AG09319 (cell line): ENCODE measurements around the gene ADCY2.

Experiments
- DNase-seq: peaks from one replicate; pipeline ENCODE4 v3.0.0-alpha.2; 2010; ENCODE audit warnings: low read depth; ENCODE audit errors: extremely low read depth
- TF ChIP-seq, protein P1 (sequence below): IDR thresholded peaks from 2 replicates; pipeline ENCODE4 v1.5.1; 2011; ENCODE audit warnings: low read depth, mild to moderate bottlenecking, inconsistent platforms, low read length, moderate library complexity

ADCY2 gene

DNA sequence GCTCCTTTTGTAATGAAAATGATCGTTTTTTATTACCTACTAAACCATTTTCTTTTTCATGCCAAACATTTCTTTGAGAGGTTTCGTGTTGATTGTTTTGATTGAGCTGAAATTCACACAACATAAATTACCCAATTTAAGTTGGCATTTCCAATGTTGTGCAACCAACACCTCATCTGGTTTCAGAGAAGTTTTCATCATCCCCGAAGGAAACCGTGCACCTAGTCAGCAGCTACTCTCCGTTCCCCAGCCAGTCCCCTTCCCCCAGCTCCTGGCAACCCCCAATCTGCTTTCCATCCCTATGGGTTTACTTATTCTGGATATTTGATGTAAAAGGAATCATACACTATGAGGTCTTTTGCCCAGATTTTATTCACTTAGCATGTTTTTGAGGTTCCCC lies 123.6 kb downstream of the ADCY2 start:
- TF ChIP-seq, protein P1, sequence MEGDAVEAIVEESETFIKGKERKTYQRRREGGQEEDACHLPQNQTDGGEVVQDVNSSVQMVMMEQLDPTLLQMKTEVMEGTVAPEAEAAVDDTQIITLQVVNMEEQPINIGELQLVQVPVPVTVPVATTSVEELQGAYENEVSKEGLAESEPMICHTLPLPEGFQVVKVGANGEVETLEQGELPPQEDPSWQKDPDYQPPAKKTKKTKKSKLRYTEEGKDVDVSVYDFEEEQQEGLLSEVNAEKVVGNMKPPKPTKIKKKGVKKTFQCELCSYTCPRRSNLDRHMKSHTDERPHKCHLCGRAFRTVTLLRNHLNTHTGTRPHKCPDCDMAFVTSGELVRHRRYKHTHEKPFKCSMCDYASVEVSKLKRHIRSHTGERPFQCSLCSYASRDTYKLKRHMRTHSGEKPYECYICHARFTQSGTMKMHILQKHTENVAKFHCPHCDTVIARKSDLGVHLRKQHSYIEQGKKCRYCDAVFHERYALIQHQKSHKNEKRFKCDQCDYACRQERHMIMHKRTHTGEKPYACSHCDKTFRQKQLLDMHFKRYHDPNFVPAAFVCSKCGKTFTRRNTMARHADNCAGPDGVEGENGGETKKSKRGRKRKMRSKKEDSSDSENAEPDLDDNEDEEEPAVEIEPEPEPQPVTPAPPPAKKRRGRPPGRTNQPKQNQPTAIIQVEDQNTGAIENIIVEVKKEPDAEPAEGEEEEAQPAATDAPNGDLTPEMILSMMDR, result no peak
- no peak for DNase-seq

DNA sequence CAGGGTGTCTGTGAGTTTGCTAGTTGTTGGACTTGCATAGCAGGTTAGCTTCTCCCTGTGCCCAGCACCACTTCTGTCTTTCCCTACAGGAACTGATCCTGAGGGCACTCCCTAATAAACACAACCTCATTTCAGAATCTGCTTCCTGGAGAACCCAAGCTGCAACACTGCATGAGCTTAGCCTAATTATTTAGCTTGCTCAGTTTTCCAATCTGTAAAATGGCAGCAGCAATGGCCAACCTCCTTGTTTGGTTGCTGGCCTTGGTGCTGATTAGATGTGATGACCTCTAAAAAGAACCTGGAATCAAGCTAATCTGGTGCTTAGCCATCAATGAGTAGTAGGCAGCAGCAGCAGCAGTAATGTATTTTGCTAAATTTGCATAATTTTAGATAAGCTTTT lies 133.9 kb downstream of the ADCY2 start:
- TF ChIP-seq, protein P1, result no peak
- DNase-seq, result no peak

DNA sequence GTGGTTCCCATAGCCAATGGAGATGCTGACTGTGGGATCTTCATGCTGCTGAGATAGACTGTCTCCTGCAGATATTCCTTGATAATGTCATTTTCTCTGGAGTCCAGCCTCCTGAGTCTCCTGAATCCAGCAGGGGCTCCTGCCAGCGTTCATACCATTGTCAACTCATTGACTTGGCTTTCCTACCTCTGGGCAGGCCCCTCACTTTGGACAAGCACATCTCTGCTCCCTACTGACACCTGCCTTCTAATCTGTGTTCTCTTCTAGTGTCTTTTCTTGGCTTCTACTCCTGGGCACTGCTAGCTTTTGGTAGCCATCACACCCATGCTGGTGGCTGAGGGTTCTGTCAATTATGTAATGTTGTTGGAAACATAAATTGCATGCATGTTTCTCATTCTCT lies 138.0 kb downstream of the ADCY2 start:
- TF ChIP-seq, protein P1, result no peak

DNA sequence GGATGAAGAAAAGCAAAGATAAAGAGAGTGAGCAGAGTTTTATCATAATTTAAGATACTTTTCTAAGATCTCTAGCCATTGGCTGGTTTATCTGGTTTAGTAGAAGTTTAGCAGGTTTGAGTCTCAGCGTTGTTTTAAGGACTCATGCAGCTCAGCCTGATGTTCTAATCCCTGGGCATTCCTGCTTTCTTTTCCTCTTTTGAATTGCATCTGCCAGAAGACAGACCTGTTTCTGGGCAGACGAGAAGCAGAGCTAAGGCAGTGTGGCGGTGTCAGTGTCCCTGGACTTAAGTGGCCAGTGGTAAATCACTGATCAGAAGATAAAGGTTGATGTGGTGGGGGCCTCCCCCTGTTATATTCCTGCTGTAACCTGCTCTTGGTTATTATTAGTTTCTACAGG lies 138.6 kb downstream of the ADCY2 start:
- TF ChIP-seq, protein P1, result no peak
- DNase-seq, result no peak

More for the DNA sequence above, 138.0 kb downstream of the ADCY2 start:
- no peak for DNase-seq

DNA sequence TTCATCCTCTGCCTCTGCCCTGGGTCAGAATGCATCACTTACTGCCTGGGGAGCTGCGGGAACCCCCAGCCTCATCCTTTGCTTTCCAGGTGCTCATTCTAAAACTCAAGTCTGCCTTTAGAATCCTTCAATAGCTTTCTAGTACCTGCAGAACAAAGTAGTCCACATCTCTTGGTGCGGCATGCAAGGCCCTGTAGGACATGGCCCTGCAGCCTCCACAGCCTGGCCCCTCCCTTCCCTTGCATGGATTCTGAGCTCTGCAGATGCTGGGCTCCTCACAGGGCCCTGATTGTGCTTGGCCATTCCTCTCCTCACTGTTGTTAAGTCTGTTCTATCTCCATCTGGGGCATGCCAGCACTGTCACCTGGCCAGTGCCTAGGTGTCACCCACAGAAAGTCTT lies 141.6 kb downstream of the ADCY2 start:
- TF ChIP-seq, protein P1, result no peak
- DNase-seq, result no peak

DNA sequence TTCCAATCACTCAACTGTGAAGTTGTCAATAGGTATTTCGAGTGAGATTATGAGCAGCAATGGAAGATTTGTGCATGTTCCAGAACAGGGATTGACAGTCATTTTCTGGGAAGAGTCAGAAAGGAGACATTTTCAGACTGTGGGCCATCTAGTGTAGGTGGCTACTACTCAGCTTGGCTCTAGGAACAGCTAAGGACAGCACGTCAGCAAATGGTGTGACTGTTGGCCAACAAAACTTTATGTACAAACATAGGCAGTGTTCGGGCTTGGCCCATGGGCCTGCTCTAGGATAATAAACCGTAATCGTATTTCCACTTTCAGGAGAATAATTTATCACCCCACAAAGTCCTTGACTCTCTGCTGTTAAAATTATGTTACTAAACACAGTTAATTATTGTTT lies 143.6 kb downstream of the ADCY2 start:
- TF ChIP-seq, protein P1, result no peak
- DNase-seq, result no peak

DNA sequence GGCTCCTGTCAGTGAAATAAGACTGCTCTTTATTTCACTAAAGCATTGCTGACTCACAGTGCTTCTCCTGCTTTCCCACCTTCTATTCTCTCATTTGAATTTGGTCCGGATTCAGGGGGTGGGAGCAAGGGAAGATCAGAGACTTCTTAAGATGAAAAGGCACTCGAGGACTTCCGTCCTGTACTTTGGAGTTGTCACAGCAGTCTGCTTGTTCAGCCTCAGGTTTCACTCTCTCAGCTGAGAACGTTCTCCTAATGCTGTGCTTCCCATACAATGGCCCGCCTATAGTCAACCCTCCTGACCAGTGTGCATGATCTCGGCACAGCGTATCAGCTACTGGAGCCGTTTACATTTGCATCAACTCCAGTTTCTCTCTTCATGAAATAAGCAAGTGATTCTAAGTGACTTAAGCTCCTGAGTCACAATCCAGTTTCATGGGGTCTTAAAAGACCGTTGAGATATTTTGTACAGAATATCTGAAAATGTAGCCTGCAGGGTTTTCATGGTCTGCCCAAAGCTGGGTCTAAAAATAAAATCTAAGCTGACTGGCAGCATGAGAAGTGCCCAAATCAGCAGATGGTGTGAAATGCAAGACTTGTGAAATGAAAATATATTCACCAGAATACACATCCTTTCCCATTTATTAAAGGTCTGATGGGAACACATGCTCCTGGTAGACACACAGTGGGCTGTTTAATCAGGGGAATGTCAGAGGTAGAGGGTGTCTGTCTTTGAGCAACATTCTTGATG lies 145.0 kb downstream of the ADCY2 start:
- no peak for DNase-seq

More for the DNA sequence above, 145.0 kb downstream of the ADCY2 start:
- TF ChIP-seq, protein P1, result no peak
